HG02943 (cell line): ENCODE data around the gene SRRM1.
"Not testable (repeated sequence)": the region's sequence is repeated elsewhere in the genome, so short reads cannot be mapped to it uniquely, and the experiment has no call there.

Experiments used
- ATAC-seq: cut with Tn5 transposase; IDR thresholded peaks from one replicate; pipeline ENCODE4 v1.9.1; 2021; ENCODE audit warnings: mild to moderate bottlenecking, low read depth, moderate library complexity; ENCODE audit not compliant: unreplicated experiment

SRRM1 gene

GRCh38 chr1:24692351-24692980 lies 49.4 kb downstream of the SRRM1 start:
- no peak for ATAC-seq

GRCh38 chr1:24693827-24694379 lies 50.8 kb downstream of the SRRM1 start:
- ATAC-seq, result no peak

GRCh38 chr1:24694380-24694843 lies 51.3 kb downstream of the SRRM1 start:
- ATAC-seq, result no peak

- ATAC-seq, result no peak
These were observed 52.3 kb downstream of the SRRM1 start for GRCh38 chr1:24695202-24695974.

GRCh38 chr1:24696041-24696755 lies 53.1 kb downstream of the SRRM1 start:
- ATAC-seq, result no peak

GRCh38 chr1:24696756-24697330 lies 53.7 kb downstream of the SRRM1 start:
- ATAC-seq, result no peak

- not testable (repeated sequence) for ATAC-seq
These were observed 54.4 kb downstream of the SRRM1 start for GRCh38 chr1:24697453-24698001.

- ATAC-seq, result not testable (repeated sequence)
These were observed 55.2 kb downstream of the SRRM1 start for GRCh38 chr1:24698326-24698725.

GRCh38 chr1:24699628-24700027 lies 56.5 kb downstream of the SRRM1 start:
- no peak for ATAC-seq

- ATAC-seq, result no peak
These were observed 59.6 kb downstream of the SRRM1 start for GRCh38 chr1:24702511-24703293.

- ATAC-seq, result no peak
These were observed 61.5 kb downstream of the SRRM1 start for GRCh38 chr1:24704411-24705259.

- ATAC-seq, result no peak
These were observed 62.4 kb downstream of the SRRM1 start for GRCh38 chr1:24705260-24706073.

- ATAC-seq, result not testable (repeated sequence)
These were observed 62.9 kb downstream of the SRRM1 start for GRCh38 chr1:24706074-24706389.

- ATAC-seq, result no peak
These were observed 64.6 kb downstream of the SRRM1 start for GRCh38 chr1:24707687-24708086.

GRCh38 chr1:24708938-24709337 lies 65.8 kb downstream of the SRRM1 start:
- ATAC-seq, result no peak

- no peak for ATAC-seq
These were observed 66.8 kb downstream of the SRRM1 start for GRCh38 chr1:24709791-24710441.

GRCh38 chr1:24711329-24711728 lies 68.2 kb downstream of the SRRM1 start:
- ATAC-seq, result no peak

- no peak for ATAC-seq
These were observed 70.1 kb downstream of the SRRM1 start for GRCh38 chr1:24713176-24713575.
